ENCODE data around the gene DIO3. TPM values are rescaled to one million over a fixed set of nuclear protein-coding genes. Genes with fewer than 3 reads are reported as not detected.

DIO3 gene
- total RNA-seq, 1 experiment from 2014 or later: not detected

GRCh38 chr14:101602466-101602840 is 41.2 kb downstream of the DIO3 start:
- no peaks in the 10 kb centered on the region for H3K9me3 ChIP-seq (ENCODE audit: low read depth, low read length, poor library complexity, severe bottlenecking)
- H3K27ac ChIP-seq (ENCODE audit: low read depth, low read length, poor library complexity, severe bottlenecking): no peak overlapping the region
- POLR2A ChIA-PET (ENCODE audit: low non-redundant PET): no interaction called here
- no peaks in the 10 kb centered on the region for H3K4me1 ChIP-seq (ENCODE audit: insufficient read depth, low read length, poor library complexity, severe bottlenecking)
- CTCF ChIA-PET: no interaction called here
- H3K4me3 ChIP-seq (ENCODE audit: low read depth, low read length, poor library complexity, severe bottlenecking): no peak overlapping the region
- no TSS peak for BruUV-seq (replicated peaks)
- no peak for DNase-seq (ENCODE audit: low spot score)
- TF ChIP-seq EZH2 (IDR thresholded peaks at IDR 0.05; ENCODE audit: borderline replicate concordance, low read depth, low read length, poor library complexity, severe bottlenecking): no peak
- TF ChIP-seq CTCF (conservative IDR thresholded peaks at IDR 0.05; ENCODE audit: low read depth, low read length): no peak
- intact Hi-C loops (cut with micrococcal nuclease; ENCODE audit: unreplicated experiment): no loop called here
- H3K27me3 ChIP-seq (replicated peaks; ENCODE audit: insufficient read depth, low read depth, low read length, poor library complexity): peaks cover 22% of the 10 kb centered on the region
- no peaks in the 10 kb centered on the region for H3K36me3 ChIP-seq (ENCODE audit: insufficient read depth, low read length, poor library complexity, severe bottlenecking)

GRCh38 chr14:101603096-101603495 is 41.8 kb downstream of the DIO3 start:
- H3K9me3 ChIP-seq (ENCODE audit: low read depth, low read length, poor library complexity, severe bottlenecking): no peaks in the 10 kb centered on the region
- DNase-seq (ENCODE audit: low spot score): no peak
- POLR2A ChIA-PET (ENCODE audit: low non-redundant PET): no interaction called here
- H3K4me1 ChIP-seq (ENCODE audit: insufficient read depth, low read length, poor library complexity, severe bottlenecking): no peaks in the 10 kb centered on the region
- H3K36me3 ChIP-seq (ENCODE audit: insufficient read depth, low read length, poor library complexity, severe bottlenecking): no peaks in the 10 kb centered on the region
- intact Hi-C loops (cut with micrococcal nuclease; ENCODE audit: unreplicated experiment): no loop called here
- BruUV-seq (replicated peaks): no TSS peak
- peaks cover 28% of the 10 kb centered on the region for H3K27me3 ChIP-seq (replicated peaks; ENCODE audit: insufficient read depth, low read depth, low read length, poor library complexity)
- CTCF ChIA-PET: no interaction called here
- no peak overlapping the region for H3K4me3 ChIP-seq (ENCODE audit: low read depth, low read length, poor library complexity, severe bottlenecking)
- H3K27ac ChIP-seq (ENCODE audit: low read depth, low read length, poor library complexity, severe bottlenecking): no peak overlapping the region
- TF ChIP-seq CTCF (conservative IDR thresholded peaks at IDR 0.05; ENCODE audit: low read depth, low read length) (no peak), EZH2 (IDR thresholded peaks at IDR 0.05; ENCODE audit: borderline replicate concordance, low read depth, low read length, poor library complexity, severe bottlenecking) (no peak)

- BruUV-seq (replicated peaks): no TSS peak
- Histone ChIP-seq H3K4me3 (ENCODE audit: low read depth, low read length, poor library complexity, severe bottlenecking) (no peak overlapping the region), H3K27me3 (replicated peaks; ENCODE audit: insufficient read depth, low read depth, low read length, poor library complexity) (peaks cover 41% of the 10 kb centered on the region), H3K27ac (ENCODE audit: low read depth, low read length, poor library complexity, severe bottlenecking) (no peak overlapping the region), H3K36me3 (ENCODE audit: insufficient read depth, low read length, poor library complexity, severe bottlenecking) (no peaks in the 10 kb centered on the region), H3K4me1 (ENCODE audit: insufficient read depth, low read length, poor library complexity, severe bottlenecking) (no peaks in the 10 kb centered on the region), H3K9me3 (ENCODE audit: low read depth, low read length, poor library complexity, severe bottlenecking) (no peaks in the 10 kb centered on the region)
- POLR2A ChIA-PET (ENCODE audit: low non-redundant PET): no interaction called here
- no peak for DNase-seq (ENCODE audit: low spot score)
- CTCF ChIA-PET: no interaction called here
- TF ChIP-seq EZH2 (IDR thresholded peaks at IDR 0.05; ENCODE audit: borderline replicate concordance, low read depth, low read length, poor library complexity, severe bottlenecking) (no peak), CTCF (conservative IDR thresholded peaks at IDR 0.05; ENCODE audit: low read depth, low read length) (no peak)
- intact Hi-C loops (cut with micrococcal nuclease; ENCODE audit: unreplicated experiment): no loop called here
Observed at GRCh38 chr14:101604228-101604934, 43.1 kb downstream of the DIO3 start.
